DOHH2 (cell line): Measurements from ENCODE around the gene PYM1.
"Not testable (repeated sequence)": the region's sequence is repeated elsewhere in the genome, so short reads cannot be mapped to it uniquely, and the experiment has no call there.

Experiments
- H3F3A ChIP-seq: fragments of 200-600 bp; sonication (generic), shearing (Covaris generic); 2 replicates; pipeline ENCODE4 v1.6.0; 2016; ENCODE audit warnings: antibody characterized with exemption, mild to moderate bottlenecking; ENCODE audit not compliant: control insufficient read depth, insufficient read depth
- H3K27ac ChIP-seq: fragments of 200-600 bp; sonication (generic); 2 replicates; pipeline ENCODE4 v1.5.1; 2014; ENCODE audit warnings: low read depth, mild to moderate bottlenecking, low read length, moderate library complexity
- H3K27me3 ChIP-seq: fragments of 200-600 bp; sonication (generic); 2 replicates; pipeline ENCODE4 v1.6.1; 2014; ENCODE audit warnings: mild to moderate bottlenecking, low read length, mixed read lengths; ENCODE audit not compliant: control insufficient read depth
- H3K36me3 ChIP-seq: fragments of 200-600 bp; sonication (generic); 2 replicates; pipeline ENCODE4 v1.6.1; 2014; ENCODE audit warnings: mild to moderate bottlenecking, low read length, moderate library complexity, mixed read lengths; ENCODE audit not compliant: control insufficient read depth
- H3K4me1 ChIP-seq: fragments of 200-600 bp; sonication (generic); 2 replicates; pipeline ENCODE4 v1.6.1; 2014; ENCODE audit warnings: mild to moderate bottlenecking, low read length, mixed read lengths; ENCODE audit not compliant: control insufficient read depth
- H3K4me2 ChIP-seq: fragments of 200-600 bp; sonication (generic); 2 replicates; pipeline ENCODE4 v1.6.0; 2014; ENCODE audit warnings: mild to moderate bottlenecking, low read length, moderate library complexity
- H3K4me3 ChIP-seq: fragments of 200-600 bp; sonication (generic); 2 replicates; pipeline ENCODE4 v1.5.1; 2014; ENCODE audit warnings: mild to moderate bottlenecking, low read length, mixed read lengths
- H3K79me2 ChIP-seq: fragments of 200-600 bp; sonication (generic); 2 replicates; pipeline ENCODE4 v1.6.1; 2014; ENCODE audit warnings: mild to moderate bottlenecking, low read length, mixed read lengths; ENCODE audit not compliant: control insufficient read depth
- H3K9me2 ChIP-seq: fragments of 200-600 bp; sonication (generic); replicated peaks from 2 replicates; pipeline ENCODE4 v1.6.1; 2014; ENCODE audit warnings: mild to moderate bottlenecking, low read length, mixed read lengths; ENCODE audit not compliant: control insufficient read depth
- H3K9me3 ChIP-seq: fragments of 200-600 bp; sonication (generic); 2 replicates; pipeline ENCODE4 v1.6.1; 2014; ENCODE audit warnings: antibody characterized with exemption, low read length, mixed read lengths; ENCODE audit not compliant: control insufficient read depth, insufficient read depth
- H4K20me1 ChIP-seq: fragments of 200-600 bp; sonication (generic); 2 replicates; pipeline ENCODE4 v1.6.0; 2014; ENCODE audit warnings: low read depth, mild to moderate bottlenecking, antibody characterized with exemption, low read length, moderate library complexity; ENCODE audit not compliant: control insufficient read depth, insufficient read depth
- EZH2phosphoT487 ChIP-seq: fragments of 200-600 bp; sonication (generic); IDR thresholded peaks from 2 replicates; pipeline ENCODE4 v1.6.1; 2017; ENCODE audit warnings: borderline replicate concordance, mild to moderate bottlenecking, antibody characterized with exemption, low read length, moderate library complexity, mixed read lengths
- TF ChIP-seq, protein P1 (sequence below): fragments of 200-600 bp; sonication (generic); IDR thresholded peaks from one replicate; pipeline ENCODE4 v1.5.1; 2014; ENCODE audit warnings: antibody characterized with exemption, mild to moderate bottlenecking, low read depth, low read length; ENCODE audit not compliant: poor library complexity, severe bottlenecking

Gene PYM1

DNA sequence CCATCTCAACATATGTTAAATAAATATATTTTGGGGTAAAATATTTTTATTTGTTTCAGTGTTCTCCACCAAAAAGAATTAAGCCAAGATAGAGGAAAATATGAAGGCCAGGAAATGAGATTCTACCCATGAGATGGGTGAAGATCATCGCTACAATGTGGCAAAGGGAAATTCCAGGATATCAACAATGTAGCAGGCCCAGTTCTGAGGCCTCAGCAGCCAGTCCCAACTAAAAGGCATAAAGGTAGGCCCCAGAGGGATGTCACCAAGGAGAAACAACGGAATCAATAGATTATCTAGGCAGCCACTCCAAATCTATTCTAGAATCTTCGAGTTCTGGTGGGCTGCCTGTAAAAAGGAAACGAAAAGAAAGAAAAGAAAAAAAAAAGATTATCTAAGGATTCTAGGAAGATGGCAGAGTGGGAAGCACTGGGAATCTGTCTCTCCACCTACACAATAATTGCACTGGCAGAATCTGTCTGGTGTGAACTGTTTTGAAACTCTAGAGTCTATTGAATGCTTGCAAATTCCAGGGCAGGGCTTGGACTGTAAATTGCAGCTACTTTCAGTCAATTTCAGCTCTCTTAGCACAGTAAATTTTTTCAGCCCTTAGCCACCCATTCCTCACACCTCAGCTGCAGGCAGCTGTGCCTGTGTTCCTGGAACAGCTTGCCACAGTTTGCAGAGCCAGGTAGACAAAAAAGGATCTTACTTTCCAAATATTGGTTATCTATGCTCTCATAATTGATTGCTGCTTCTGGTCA lies 51.8 kb downstream of the PYM1 start:
- Histone ChIP-seq H4K20me1 (no peaks in the 10 kb centered on the region), H3K36me3 (no peaks in the 10 kb centered on the region), H3K27me3 (no peaks in the 10 kb centered on the region), H3F3A (no peaks in the 10 kb centered on the region), H3K9me2 (no peaks in the 10 kb centered on the region), H3K27ac (no peak overlapping the region), H3K9me3 (peaks cover 8% of the 10 kb centered on the region; the same call in 1 of the 2 replicates), H3K79me2 (no peaks in the 10 kb centered on the region), H3K4me2 (no peak overlapping the region), H3K4me1 (no peaks in the 10 kb centered on the region), H3K4me3 (no peak overlapping the region)
- TF ChIP-seq, protein P1, sequence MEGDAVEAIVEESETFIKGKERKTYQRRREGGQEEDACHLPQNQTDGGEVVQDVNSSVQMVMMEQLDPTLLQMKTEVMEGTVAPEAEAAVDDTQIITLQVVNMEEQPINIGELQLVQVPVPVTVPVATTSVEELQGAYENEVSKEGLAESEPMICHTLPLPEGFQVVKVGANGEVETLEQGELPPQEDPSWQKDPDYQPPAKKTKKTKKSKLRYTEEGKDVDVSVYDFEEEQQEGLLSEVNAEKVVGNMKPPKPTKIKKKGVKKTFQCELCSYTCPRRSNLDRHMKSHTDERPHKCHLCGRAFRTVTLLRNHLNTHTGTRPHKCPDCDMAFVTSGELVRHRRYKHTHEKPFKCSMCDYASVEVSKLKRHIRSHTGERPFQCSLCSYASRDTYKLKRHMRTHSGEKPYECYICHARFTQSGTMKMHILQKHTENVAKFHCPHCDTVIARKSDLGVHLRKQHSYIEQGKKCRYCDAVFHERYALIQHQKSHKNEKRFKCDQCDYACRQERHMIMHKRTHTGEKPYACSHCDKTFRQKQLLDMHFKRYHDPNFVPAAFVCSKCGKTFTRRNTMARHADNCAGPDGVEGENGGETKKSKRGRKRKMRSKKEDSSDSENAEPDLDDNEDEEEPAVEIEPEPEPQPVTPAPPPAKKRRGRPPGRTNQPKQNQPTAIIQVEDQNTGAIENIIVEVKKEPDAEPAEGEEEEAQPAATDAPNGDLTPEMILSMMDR = no peak
- no peak for TF ChIP-seq EZH2phosphoT487

DNA sequence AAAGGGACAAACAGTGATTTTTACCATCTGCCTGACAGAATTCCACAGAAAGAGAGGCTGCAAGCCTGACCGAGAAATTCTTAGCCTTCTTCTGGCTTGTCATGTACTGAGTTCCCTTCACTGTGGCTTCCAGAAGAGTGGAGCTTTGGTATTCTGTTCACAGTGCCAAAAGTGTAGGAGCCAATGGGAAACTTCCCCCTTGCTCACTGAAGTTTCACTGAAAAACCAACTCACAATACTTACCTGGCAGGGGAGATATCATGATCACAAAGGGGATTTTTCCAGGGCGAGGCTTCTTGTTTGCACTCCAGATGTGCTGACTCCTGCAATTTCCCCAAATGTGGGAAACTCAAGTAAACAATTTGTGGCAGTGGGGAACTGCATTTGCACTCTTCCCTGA lies 53.3 kb downstream of the PYM1 start:
- no peaks in the 10 kb centered on the region for H3K9me2 ChIP-seq
- no peaks in the 10 kb centered on the region for H3K36me3 ChIP-seq
- H4K20me1 ChIP-seq = no peaks in the 10 kb centered on the region
- no peaks in the 10 kb centered on the region for H3K27me3 ChIP-seq
- H3K4me1 ChIP-seq = no peaks in the 10 kb centered on the region
- TF ChIP-seq, protein P1 = no peak
- TF ChIP-seq EZH2phosphoT487 = no peak
- no peak overlapping the region for H3K4me2 ChIP-seq
- peaks cover 8% of the 10 kb centered on the region; the same call in 1 of the 2 replicates for H3K9me3 ChIP-seq
- no peak overlapping the region for H3K4me3 ChIP-seq
- H3F3A ChIP-seq = no peaks in the 10 kb centered on the region
- no peak overlapping the region for H3K27ac ChIP-seq
- H3K79me2 ChIP-seq = no peaks in the 10 kb centered on the region

DNA sequence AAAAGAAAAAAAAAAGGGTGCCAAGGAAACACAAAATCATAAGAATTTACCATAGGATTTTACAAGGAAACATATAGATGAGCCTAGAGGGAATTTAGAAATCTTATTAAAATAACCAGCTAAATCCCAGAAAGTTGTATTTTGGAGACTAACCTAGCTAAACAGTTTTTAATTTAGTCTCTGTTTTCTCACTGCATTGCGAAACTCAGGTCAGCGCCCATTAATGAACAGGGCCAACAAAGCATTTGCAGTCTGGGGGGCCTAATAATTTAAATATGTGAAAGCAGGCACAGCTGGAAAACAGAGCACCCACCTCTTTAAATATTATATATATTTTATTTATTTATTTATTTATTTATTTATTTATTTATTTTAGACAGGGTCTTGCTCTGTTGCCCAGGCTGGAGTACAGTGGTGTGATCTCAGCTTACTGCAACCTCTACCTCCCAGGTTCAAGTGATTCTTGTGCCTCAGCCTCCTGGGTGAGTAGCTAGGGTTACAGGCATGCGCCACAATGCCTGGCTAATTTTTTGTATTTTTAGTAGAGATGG lies 61.2 kb downstream of the PYM1 start:
- not testable (repeated sequence) for H3K9me3 ChIP-seq, H3K4me1 ChIP-seq, H3K79me2 ChIP-seq, H3K27ac ChIP-seq, H3F3A ChIP-seq, H4K20me1 ChIP-seq, H3K4me3 ChIP-seq, H3K27me3 ChIP-seq, H3K4me2 ChIP-seq, H3K36me3 ChIP-seq, H3K9me2 ChIP-seq

DNA sequence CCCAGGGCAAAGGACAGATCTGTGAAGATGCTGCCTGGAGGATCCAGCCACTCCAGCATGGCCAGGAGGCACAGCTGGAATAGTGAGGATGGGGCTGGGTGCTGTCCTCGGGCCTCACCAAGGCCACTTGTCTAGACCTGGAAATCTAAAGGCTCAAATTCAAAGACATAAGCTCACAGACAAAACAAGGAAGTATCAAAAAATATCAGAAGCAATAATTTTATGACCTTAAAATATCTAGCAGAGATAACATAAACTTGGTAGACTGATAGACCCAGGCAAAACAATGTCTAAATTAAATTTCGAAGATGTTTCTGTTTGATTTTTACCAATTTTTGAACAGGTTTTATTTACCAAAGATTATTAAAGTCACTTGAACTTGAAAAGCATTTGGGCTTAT lies 62.4 kb downstream of the PYM1 start:
- Histone ChIP-seq H4K20me1 (no peaks in the 10 kb centered on the region), H3K27ac (no peak overlapping the region), H3K4me3 (no peak overlapping the region), H3K9me3 (no peaks in the 10 kb centered on the region), H3K9me2 (no peaks in the 10 kb centered on the region), H3F3A (no peaks in the 10 kb centered on the region), H3K27me3 (no peaks in the 10 kb centered on the region), H3K4me1 (no peaks in the 10 kb centered on the region; the same call in 1 of the 2 replicates), H3K4me2 (no peak overlapping the region), H3K36me3 (no peaks in the 10 kb centered on the region), H3K79me2 (no peaks in the 10 kb centered on the region)
- TF ChIP-seq, protein P1 = no peak
- TF ChIP-seq EZH2phosphoT487 = no peak

DNA sequence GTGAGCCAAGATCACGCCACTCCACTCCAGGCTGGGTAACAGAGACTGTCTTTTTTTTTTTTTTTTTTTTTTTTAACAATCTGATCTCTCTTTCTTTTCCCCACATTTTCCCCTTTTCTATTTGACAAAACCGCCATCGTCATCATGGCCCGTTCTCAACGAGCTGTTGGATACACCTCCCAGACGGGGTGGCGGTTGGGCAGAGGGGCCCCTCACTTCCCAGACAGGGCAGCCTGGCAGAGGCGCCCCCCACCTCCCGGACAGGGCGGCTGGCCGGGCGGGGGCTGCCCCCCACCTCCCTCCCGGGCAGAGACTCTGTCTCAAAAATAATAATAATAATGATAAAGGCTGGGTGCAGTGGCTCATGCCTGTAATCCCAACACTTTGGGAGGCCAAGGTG lies 64.8 kb downstream of the PYM1 start:
- H3F3A ChIP-seq, H3K4me2 ChIP-seq, H3K9me2 ChIP-seq, H3K79me2 ChIP-seq, H3K27me3 ChIP-seq, H3K27ac ChIP-seq, H3K4me1 ChIP-seq, H3K36me3 ChIP-seq, H4K20me1 ChIP-seq, H3K9me3 ChIP-seq, H3K4me3 ChIP-seq: not testable (repeated sequence)
